ENCODE results near the gene RUNX1.

The RUNX1 gene

GRCh38 chr21:34890470-34890723 is 158.7 kb downstream of the RUNX1 start:
- TF ChIP-seq CTCF (IDR thresholded peaks at IDR 0.05; ENCODE audit: extremely low read depth, insufficient read depth, missing control alignments): no peak
- no peak for DNase-seq (ENCODE audit: low spot score)
- in situ Hi-C loops (cut with MboI; ENCODE audit: low pct_unique_long_range_greater_than_20kb, low sequenced_read_pairs, unreplicated experiment): loop anchor here (10.0 to 25.0 kb wide), 4 partner anchors 154 to 514 kb away; partner anchors contain the start of gene RUNX1

GRCh38 chr21:34889676-34890469 is 159.2 kb downstream of the RUNX1 start:
- DNase-seq (ENCODE audit: low spot score): peak; percentile 93
- in situ Hi-C loops (cut with MboI; ENCODE audit: low pct_unique_long_range_greater_than_20kb, low sequenced_read_pairs, unreplicated experiment): loop anchor here (10.0 to 25.0 kb wide), 4 partner anchors 155 to 515 kb away; partner anchors contain the start of gene RUNX1
- peak; percentile 91 for TF ChIP-seq CTCF (IDR thresholded peaks at IDR 0.05; ENCODE audit: extremely low read depth, insufficient read depth, missing control alignments)

- DNase-seq (ENCODE audit: low spot score): no peak
- in situ Hi-C loops (cut with MboI; ENCODE audit: low pct_unique_long_range_greater_than_20kb, low sequenced_read_pairs, unreplicated experiment): loop anchor here (25.0 kb wide), 2 partner anchors 202 to 323 kb away; no protein-coding TSS in a partner anchor
- TF ChIP-seq CTCF (IDR thresholded peaks at IDR 0.05; ENCODE audit: extremely low read depth, insufficient read depth, missing control alignments): no peak
These were observed 159.8 kb downstream of the RUNX1 start for GRCh38 chr21:34889320-34889675.

GRCh38 chr21:34888569-34889319 is 160.4 kb downstream of the RUNX1 start:
- in situ Hi-C loops (cut with MboI; ENCODE audit: low pct_unique_long_range_greater_than_20kb, low sequenced_read_pairs, unreplicated experiment): loop anchor here (25.0 kb wide), 2 partner anchors 201 to 324 kb away; no protein-coding TSS in a partner anchor
- TF ChIP-seq CTCF (IDR thresholded peaks at IDR 0.05; ENCODE audit: extremely low read depth, insufficient read depth, missing control alignments): no peak
- DNase-seq (ENCODE audit: low spot score): peak; percentile 92

GRCh38 chr21:34887725-34888568 is 161.2 kb downstream of the RUNX1 start:
- peak; percentile 90 for DNase-seq (ENCODE audit: low spot score)
- in situ Hi-C loops (cut with MboI; ENCODE audit: low pct_unique_long_range_greater_than_20kb, low sequenced_read_pairs, unreplicated experiment): loop anchor here (25.0 kb wide), 2 partner anchors 201 to 324 kb away; no protein-coding TSS in a partner anchor
- no peak for TF ChIP-seq CTCF (IDR thresholded peaks at IDR 0.05; ENCODE audit: extremely low read depth, insufficient read depth, missing control alignments)

GRCh38 chr21:34887105-34887442 is 162.0 kb downstream of the RUNX1 start:
- in situ Hi-C loops (cut with MboI; ENCODE audit: low pct_unique_long_range_greater_than_20kb, low sequenced_read_pairs, unreplicated experiment): loop anchor here (25.0 kb wide), 2 partner anchors 200 to 325 kb away; no protein-coding TSS in a partner anchor
- TF ChIP-seq CTCF (IDR thresholded peaks at IDR 0.05; ENCODE audit: extremely low read depth, insufficient read depth, missing control alignments): no peak
- DNase-seq (ENCODE audit: low spot score): peak; percentile 40
